Stimulated activated CD8-positive, alpha-beta memory T cell treated with anti-CD3 and anti-CD28 coated beads, Interleukin-4, amount 100 ng/mL, for 4 hours (primary cell): ENCODE results near the gene TERB2.
"Not testable (repeated sequence)": the region's sequence is repeated elsewhere in the genome, so short reads cannot be mapped to it uniquely, and the experiment has no call there.

Experiments
- DNase-seq, 2 donors: peaks; one replicate each; pipeline ENCODE4 v3.0.0-alpha.2; 2020; ENCODE audit warnings: low read depth in 2 of 2, low spot score in 1 of 2

Gene TERB2, protein sequence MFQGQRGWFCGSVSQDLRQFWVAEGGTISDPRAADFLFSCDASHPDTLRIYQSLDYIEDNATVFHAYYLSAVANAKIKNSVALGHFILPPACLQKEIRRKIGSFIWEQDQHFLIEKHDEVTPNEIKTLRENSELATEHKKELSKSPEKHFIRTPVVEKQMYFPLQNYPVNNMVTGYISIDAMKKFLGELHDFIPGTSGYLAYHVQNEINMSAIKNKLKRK

DNA sequence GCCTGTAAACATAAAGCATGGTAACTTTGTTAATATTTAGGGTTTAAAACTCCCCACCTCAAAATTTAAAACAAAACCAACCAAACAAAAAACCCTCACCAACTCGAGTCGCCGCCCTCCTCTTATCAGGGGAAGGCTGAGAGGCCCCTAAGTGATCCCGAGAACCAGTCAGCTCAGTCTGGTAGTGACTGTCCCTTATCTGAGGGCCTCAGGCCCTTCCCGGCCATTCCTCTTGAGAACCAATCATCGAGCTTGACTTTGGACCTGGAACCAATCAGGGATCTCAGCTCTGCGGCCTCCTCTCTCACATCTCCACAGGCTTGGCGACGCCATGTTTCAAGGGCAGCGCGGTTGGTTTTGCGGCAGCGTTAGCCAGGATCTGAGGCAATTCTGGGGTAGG, at the start of gene TERB2:
TERB2 (plus strand) TSS at position 300 of the 400 bp plus-strand sequence; CDS start at position 332, 32 bp downstream.
- no peak for DNase-seq

DNA sequence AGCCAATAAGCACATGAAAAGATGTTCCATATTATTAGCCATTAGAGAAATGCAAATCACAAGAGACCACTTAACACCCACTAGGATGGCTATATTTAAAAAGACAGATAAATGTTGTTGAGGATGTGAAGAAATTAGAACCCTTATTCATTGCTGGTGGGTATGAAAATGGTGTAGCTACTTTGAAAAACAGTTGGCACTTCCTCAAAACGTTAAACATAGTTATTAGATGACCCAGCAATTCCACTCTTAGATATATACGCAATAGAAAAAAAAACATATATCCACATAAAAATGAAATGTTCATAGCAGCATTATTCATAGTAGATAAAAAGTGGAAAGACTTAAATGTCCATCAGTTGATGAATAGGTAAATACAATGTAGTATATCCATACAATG, 47.1 kb upstream of the TERB2 start:
- DNase-seq: no peak

DNA sequence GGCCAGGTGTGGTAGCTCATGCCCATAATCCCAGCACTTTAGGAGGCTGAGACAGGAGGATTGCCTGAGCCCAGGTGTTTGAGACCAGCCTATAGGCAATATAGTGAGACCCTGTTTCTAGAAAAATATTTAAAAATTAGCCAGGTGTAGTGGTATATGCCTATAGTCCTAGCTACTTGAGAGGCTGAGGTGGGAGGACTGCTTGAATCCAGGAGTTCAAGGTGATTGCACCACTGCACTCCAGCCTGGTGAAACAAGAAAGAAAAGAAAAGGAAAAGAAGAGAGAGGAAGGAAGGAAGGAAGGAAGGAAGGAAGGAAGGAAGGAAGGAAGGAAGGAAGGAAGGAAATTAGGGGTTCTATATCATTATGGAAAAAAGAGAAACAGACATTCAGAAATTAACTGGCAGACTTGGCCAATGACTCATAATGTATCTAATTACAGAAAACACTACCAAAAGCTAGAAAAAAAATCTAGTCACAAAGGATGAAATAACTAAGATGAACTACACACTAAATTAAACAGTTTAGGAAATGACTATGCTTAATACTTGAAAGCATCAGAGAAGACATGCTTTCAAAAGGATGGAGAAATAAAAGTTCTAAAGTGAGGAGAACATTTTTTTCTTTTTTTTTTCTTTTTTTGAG, 45.4 kb upstream of the TERB2 start:
- DNase-seq: no peak

DNA sequence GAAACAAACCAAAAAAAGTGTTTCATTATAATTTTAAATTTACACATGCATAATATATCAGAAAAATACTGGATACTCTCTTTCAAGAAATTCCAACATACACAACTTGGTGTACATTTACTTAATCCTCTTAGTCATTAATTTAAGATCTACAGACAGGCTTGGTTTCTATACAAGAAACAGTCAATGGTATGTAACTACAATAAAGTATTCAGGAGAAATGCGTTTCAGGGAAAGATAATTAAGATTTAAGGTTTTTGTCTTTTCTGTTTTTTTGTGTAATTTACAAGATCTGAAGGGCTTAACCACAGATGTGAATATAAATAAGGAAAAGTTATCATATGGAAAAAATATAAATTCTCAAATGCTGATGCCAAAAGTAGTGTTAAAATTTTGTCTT, 44.3 kb upstream of the TERB2 start:
- DNase-seq: not testable (repeated sequence)

DNA sequence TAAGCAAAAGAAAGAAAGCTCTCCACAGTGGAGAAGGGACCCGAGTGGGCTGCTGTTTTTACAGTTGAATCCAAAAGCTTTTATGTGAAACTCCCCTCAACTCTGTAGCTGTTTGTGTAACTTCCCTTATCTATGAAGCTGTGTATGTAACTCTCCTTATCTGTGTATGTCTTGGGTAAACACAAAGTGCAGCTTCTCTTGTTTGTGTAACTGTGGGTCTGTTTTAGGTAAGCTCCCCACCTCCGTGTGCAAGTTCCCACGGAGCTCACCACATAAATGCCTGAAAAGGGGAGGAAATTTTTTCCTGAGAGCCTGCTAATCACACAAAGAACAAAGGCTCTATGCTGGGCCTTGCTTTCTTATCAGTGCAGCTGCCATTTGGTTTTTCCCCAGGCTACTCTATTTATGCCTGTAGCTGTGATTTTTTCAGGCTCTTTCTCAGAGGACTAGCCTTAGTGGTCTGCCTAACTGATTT, 43.5 kb upstream of the TERB2 start:
- not testable (repeated sequence) for DNase-seq

DNA sequence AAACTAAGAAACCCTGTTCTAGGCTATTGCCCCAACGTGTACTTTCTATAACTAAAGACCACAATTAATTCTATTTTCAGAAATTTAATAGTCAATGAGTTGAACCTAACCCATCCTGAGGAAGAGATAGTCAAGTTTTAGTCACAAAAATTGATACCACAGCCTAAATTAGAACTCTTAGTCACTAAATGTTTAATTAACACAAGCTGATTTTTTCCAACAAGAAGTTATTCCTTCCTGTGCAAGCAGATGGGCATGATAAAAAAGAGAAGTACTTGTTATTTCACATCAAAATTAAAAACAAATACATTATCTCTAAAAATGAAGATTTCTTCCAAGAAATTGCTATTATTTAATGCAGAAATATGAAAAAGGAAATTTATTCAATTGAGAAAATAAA, 38.4 kb upstream of the TERB2 start:
- no peak for DNase-seq

DNA sequence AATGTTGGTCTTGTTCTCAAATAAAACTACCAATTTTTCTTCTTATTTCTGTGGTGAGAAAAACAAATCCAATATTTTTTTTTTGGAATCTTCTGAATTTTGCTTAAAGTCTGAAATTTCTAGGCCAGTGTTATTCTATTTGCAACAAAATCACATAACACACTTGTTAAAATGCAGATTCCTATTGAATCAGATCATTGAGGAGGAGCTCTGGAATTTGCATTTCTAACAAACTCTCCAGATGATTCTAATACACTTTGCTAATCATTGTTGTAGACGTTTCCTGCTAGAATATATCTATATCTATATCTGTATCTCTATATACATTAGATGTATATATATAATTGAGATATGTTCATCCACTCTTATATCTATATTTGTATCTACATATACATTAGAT, 27.8 kb upstream of the TERB2 start:
- DNase-seq: not testable (repeated sequence)

DNA sequence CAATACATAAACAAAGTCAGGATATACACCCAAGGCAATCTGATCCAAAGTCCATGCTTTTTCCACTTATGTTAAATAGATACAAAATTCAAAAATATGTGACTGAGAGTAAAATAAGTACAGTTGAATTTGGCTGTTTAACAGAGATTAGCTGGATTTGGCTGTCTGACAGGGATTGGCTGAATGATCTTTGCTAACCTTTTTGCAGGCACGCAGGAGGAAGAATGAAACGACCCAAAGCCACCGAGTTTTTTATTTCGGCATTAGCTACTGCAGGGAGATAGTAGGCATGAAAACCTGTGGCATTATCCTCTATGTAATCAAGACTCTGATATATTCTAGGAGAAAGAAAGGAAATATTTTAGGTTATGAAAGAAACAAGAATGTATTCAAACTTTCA, 26.2 kb upstream of the TERB2 start:
- DNase-seq: not testable (repeated sequence)

DNA sequence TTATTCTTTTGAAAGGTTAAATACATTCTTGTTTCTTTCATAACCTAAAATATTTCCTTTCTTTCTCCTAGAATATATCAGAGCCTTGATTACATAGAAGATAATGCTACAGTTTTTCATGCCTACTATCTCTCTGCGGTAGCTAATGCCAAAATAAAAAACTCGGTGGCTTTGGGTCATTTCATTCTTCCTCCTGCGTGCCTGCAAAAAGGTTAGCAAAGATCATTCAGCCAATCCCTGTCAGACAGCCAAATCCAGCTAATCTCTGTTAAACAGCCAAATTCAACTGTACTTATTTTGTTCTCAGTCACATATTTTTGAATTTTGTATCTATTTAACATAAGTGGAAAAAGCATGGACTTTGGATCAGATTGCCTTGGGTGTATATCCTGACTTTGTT, 1.8 kb downstream of the TERB2 start:
- not testable (repeated sequence) for DNase-seq

DNA sequence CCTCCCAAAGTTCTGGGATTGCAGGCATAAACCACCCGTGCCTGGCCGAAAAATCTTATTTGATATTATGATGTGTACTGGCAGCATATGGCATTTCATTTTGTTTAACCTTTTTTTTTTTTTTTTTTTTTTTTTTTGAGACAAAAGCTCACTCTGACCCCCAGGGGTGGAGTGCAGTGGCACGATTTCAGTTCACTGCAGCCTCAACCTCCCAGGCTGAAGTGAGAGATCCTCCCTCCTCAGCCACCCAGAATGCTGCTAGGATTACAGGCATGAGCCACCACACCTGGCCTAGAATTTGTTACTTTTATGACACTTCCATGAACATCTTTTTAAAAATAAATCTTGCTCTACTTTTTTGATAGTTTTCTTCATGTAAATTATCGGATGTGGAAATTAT, 12.0 kb downstream of the TERB2 start:
- DNase-seq: no peak

DNA sequence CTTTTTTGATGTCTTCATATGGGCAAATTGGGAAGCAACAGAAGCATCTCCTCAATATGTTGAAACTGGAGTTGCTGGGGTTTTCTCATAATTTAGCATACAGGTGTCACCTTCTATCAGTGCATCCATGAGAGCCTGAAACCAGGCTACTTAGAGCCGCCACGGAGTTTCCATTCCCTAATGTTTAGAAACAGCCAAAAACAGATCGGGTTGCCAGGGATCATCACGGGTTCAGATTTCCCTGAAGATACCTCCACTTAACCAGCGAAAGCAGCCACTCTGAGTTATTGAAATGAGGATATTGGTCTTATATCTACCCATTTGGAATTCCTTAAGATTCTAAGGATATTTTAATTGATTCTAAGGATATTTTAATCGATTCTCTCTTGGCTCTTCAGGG, 14.5 kb downstream of the TERB2 start:
- DNase-seq: no peak

DNA sequence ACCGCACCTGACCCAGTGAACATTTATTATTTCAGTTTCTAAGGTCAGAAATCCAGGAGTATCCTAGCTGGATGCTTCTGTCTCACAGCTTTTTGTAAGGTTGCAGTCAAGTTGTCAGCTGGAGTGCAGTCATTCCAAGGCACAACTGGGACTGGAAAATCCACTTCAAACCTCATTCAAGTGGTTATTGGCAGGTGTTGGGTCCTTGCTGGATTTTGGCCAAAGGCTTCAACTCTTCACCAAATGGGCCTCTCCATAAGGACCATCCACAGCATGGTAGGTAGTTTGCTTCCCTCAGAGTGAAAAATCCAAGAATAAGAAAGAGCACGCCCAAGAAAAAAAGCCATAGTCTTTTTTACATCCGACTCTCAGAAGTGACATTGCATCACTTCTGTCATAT, 19.7 kb downstream of the TERB2 start:
- DNase-seq: not testable (repeated sequence)

DNA sequence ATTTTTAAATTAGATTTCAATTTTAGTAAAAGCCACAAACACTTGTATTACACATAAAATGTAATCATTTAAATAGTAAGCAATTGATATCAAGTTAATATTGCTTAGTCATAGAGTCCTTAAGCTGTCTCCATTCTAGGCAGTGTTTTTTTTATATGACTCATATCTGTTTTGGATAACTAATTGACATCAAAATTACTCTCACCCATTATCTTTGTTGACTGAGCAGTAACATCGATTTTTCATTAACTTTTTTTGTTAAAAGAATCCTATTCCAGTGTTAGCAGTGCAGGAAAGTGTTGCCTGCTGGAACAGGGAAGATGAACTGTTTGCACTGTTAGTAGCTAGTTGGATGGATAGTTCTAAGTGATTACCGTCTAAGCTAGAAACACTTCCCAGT, 21.3 kb downstream of the TERB2 start:
- DNase-seq: not testable (repeated sequence)

DNA sequence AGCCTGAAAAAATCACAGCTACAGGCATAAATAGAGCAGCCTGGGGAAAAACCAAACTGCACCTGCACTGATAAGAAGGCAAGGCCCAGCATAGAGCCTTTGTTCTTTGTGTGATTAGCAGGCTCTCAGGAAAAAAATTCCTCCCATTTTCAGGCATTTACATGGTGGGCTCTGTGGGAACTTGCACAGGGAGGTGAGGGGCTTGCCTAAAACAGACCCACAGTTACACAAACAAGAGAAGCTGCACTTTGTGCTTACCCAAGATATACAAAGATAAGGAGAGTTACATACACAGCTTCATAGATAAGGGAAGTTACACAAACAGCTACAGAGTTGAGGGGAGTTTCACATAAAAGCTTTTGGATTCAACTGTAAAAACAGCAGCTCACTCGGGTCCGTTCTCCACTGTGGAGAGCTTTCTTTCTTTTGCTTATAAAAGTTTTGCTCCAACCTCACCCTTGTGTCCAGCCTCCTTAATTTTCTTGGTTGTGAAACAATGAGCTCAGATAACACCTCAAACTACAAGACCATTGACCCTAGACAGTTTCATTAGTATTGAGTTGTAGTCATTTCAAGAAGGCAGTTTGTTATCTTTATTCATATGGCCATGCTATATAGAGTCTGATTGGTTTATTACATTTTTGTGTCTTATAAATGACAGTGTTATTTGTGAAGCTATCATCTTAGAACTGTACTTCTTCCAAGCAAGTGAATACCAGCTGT, 23.3 kb downstream of the TERB2 start:
- DNase-seq: not testable (repeated sequence)

DNA sequence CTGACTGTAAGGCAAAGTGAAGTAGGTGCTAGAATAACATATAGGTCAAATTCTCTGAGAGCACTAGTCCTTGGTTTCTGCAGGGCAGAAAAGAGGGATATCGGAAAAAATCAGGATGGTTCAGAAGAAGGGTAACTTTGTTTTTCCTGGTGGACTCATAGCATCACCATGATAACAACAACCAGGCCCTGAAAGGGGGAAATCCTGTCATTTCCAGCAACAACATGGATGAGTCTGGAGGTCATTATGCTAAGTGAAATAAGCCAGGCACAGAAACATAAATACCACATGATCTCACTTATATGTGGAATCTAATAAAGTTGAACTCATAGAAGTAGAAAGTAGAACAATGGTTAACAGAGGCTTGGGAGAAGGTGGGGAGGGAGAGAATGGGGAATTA, 27.7 kb downstream of the TERB2 start:
- not testable (repeated sequence) for DNase-seq

DNA sequence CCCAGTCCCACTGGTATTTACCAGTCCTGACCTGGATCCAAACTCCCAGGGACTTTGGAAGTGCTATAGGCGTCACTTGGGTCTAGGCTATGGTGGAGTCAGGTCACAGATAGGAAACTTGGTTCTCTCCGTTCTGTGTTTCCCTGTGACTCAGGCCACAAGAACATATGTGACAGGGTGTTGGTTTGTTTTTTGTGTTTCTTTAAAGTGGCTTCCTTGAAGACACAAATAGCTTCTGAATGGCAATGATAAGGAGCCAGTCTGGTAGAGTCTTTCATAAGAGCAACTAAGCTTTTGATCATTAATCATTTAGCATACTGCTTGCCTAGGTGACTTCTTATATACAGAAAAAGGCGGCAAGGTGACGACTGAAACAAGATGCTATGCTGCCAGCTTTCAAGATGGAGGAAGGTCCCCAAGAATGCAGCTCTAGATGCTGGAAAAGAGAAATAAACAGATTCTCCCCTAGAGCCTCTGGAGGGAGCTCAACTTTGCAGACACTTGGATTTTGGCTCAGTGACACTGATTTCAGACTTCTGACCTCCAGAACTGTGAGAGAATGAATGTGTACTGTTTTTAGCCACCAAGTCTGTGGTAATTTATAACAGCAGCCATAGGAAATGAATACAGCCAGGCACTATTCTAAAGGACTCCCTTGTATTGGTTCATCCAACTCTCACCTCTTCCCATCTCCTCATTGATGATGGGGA, 30.0 kb downstream of the TERB2 start:
- DNase-seq: not testable (repeated sequence)

DNA sequence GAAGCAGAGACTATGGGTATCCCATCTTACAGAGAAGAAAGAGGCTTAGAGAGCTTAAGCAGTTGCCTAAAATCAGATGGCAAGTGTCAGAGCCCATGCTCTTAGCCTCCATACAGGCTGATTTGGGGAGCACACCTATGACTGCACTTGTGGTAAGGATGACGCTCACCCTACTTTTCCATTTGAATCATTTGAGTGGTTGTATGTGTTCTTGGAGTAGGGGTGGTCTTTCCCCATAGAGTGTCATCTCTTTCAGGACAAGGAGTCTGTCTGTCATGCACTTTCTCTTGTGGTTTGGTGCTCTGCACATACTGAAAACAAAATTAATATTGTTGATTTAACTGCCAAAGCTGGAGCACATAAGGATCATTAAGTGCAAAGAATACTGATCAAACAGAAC, 31.2 kb downstream of the TERB2 start:
- DNase-seq: not testable (repeated sequence)

DNA sequence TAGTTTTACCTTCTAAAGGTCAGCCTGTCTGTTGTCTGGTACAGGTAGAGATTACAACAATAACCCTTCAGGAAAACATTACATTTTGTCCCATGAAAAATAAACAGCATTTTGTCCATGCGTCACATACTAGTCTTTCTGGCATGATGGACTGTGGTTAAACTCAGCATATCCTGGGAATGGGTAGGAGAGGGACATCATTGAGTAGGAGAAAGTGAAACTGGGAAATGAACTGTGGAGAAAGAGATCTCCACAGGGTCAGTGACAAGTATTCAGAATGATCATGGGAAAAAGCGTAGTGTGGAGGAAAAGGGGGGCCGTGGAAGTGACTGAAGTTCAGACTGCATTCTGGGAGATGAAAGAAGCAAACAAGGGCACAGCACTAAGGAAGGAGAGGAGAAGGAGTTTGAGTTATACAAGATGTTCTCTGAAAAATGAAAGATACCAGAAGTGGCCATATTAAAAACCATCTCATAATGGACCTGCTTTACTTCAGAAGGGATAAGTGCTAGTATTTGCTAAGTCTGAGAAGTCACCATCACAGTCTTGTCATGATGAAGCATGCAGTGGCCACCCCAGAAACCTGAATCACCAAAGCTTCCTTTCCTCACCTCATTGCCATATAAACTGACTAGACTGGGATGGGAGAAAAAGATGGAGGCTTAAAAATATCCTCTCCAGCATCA, 31.8 kb downstream of the TERB2 start:
- not testable (repeated sequence) for DNase-seq

DNA sequence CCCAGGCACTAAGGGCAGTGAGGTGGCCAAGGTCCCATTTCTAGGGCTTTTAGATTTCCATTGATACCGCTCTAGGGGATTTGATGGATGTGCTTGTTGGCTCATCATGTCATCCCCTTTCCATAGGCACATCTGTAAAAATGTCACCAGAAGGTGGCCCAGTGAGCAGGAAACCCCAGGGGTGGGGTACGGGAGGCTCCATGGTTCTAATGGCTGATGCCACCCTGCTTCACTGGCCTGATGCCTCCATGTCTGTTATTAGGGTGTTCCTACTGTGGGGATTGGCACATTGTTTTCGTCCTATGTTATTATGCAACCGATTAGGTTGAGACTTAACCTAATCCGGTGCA, 32.4 kb downstream of the TERB2 start:
- not testable (repeated sequence) for DNase-seq

DNA sequence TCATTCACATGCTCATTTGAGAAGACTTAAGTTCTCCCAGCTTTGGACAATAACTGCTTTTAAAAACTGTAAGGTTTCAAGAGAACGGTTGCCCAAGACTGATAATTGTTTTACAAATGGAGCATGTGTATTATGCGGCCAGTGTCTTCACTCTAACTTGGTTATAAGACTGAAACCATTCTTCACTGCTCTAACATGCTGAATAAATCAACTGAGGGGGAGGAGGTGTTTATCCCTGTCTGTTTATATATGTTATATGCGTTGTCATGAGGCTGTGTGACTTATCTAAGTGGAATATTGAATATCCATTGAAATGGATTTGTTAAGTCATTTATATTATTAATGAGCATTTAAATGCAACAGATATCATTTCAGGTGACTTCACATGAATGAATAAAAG, 41.1 kb downstream of the TERB2 start:
- not testable (repeated sequence) for DNase-seq

DNA sequence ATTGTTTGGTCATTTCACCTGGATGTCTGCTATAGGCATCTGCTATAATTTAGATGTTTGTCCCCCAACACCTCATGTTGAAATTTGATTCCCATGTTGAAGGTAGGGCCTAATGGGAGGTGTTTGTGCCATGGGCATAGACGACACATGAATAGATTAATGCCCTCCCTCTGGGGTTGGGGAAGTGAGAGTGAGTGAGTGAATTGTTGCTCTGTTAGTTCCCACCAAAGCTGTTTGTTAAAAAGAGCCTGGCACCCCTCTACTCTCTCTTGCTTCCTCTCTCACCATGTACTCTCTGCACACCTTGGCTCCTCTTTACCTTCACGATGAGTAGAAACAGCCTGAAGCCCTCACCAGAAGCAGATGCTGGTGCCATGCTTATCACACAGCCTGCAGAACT, 42.6 kb downstream of the TERB2 start:
- DNase-seq: no peak
